GM12878 (cell line): Measurements from ENCODE around the gene ZNF805. TPM values are rescaled to one million over a fixed set of nuclear protein-coding genes. Genes with fewer than 3 reads are reported as not detected.
A peak's percentile ranks its signal among the peaks of the same experiment; 100 is the strongest.

Source experiments
- ATAC-seq: fragments of 200-7000 bp; cut with Tn5 transposase; 3 replicates; pipeline ENCODE4 v1.9.1; 2020; ENCODE audit warnings: mild to moderate bottlenecking, moderate library complexity
- BruUV-seq: library from RNA; stranded (reverse); fragments of 400-500 nt; replicated peaks from 2 replicates; lab custom pipeline; 2021; lab: Mats Ljungman, UMichigan
- CTCF ChIA-PET: fragments of 300-600 bp; sonication (Branson Sonifier 250); formaldehyde crosslinking; extraction: SDS; loops from one replicate; lab custom pipeline; 2021; ENCODE audit warnings: inconsistent platforms; lab: Yijun Ruan, JAX
- POLR2A ChIA-PET: fragments of 350-600 bp; formaldehyde crosslinking; extraction: SDS; loops from one replicate; lab custom pipeline; 2021; ENCODE audit warnings: inconsistent platforms; lab: Charles Lee
- RAD21 ChIA-PET: fragments of 300-600 bp; sonication (Branson Sonifier 250); formaldehyde crosslinking; loops from one replicate; lab custom pipeline; 2023; ENCODE audit warnings: antibody characterized with exemption; ENCODE audit not compliant: unreplicated experiment; lab: Charles Lee
- SMC1A ChIA-PET: fragments of 300-600 bp; sonication (Branson Sonifier 250); formaldehyde crosslinking; loops from one replicate; lab custom pipeline; 2023; ENCODE audit not compliant: unreplicated experiment, uncharacterized antibody; lab: Charles Lee
- DNase-seq: peaks from one replicate; pipeline ENCODE4 v3.0.0-alpha.2; 2011; ENCODE audit warnings: low read depth, low spot score
- FAIRE-seq: peaks from 3 replicates; lab custom pipeline; 2011; peaks lifted over from hg19 to GRCh38; lab: Jason Lieb, UNC
- H2AFZ ChIP-seq: 2 replicates; pipeline ENCODE4 v1.6.0; 2011; ENCODE audit warnings: low read depth, low read length, control low read depth; ENCODE audit not compliant: control insufficient read depth
- H3K27ac ChIP-seq: 2 replicates; pipeline ENCODE4 v1.5.1; 2011; ENCODE audit warnings: control low read depth; ENCODE audit not compliant: control insufficient read depth, insufficient read depth
- H3K27me3 ChIP-seq, 2 experiments: replicated peaks in 1 of 2; 2 replicates each; pipeline versions ENCODE4 v1.6.0 to v1.6.1; 2011; ENCODE audit warnings: low read length in 1 of 2; ENCODE audit not compliant: control insufficient read depth in 2 of 2, insufficient read depth in 2 of 2
- H3K36me3 ChIP-seq, 2 experiments: 2 replicates each; pipeline ENCODE4 v1.5.1; 2011; ENCODE audit warnings: low read length in 1 of 2; ENCODE audit not compliant: control insufficient read depth in 2 of 2, insufficient read depth in 2 of 2
- H3K4me1 ChIP-seq: 2 replicates; pipeline ENCODE4 v1.6.1; 2011; ENCODE audit warnings: mild to moderate bottlenecking, low read length, moderate library complexity, mixed read lengths; ENCODE audit not compliant: control insufficient read depth, insufficient read depth
- H3K4me2 ChIP-seq: 2 replicates; pipeline ENCODE4 v1.6.0; 2011; ENCODE audit warnings: control low read depth; ENCODE audit not compliant: control insufficient read depth, insufficient read depth
- H3K4me3 ChIP-seq: fragments of 200-600 bp; sonication (generic); 2 replicates; pipeline ENCODE4 v1.5.1; 2016
- H3K79me2 ChIP-seq: 2 replicates; pipeline ENCODE4 v1.6.0; 2011; ENCODE audit warnings: low read length; ENCODE audit not compliant: control insufficient read depth, insufficient read depth
- H3K9ac ChIP-seq: 2 replicates; pipeline ENCODE4 v1.8.0; 2011; ENCODE audit warnings: low read length, control low read depth, mixed read lengths; ENCODE audit not compliant: control insufficient read depth, insufficient read depth
- H3K9me3 ChIP-seq: replicated peaks from 3 replicates; pipeline ENCODE4 v1.5.1; 2011; ENCODE audit warnings: mild to moderate bottlenecking, low read length; ENCODE audit not compliant: control insufficient read depth, insufficient read depth
- H4K20me1 ChIP-seq: 2 replicates; pipeline ENCODE4 v1.6.0; 2011; ENCODE audit not compliant: control insufficient read depth, insufficient read depth
- BRCA1 ChIP-seq: IDR thresholded peaks from 2 replicates; pipeline ENCODE4 v1.6.1; 2011; ENCODE audit warnings: low read depth, low read length, improper control_type of control experiment
- SPI1 ChIP-seq: IDR thresholded peaks from 2 replicates; pipeline ENCODE4 v1.6.1; 2011; ENCODE audit warnings: low read depth, mild to moderate bottlenecking, low read length, moderate library complexity, borderline replicate concordance; ENCODE audit not compliant: insufficient read depth
- SUPT20H ChIP-seq: IDR thresholded peaks from 2 replicates; pipeline ENCODE4 v1.6.1; 2011; ENCODE audit warnings: low read depth, mild to moderate bottlenecking, low read length, moderate library complexity, borderline replicate concordance; ENCODE audit not compliant: control insufficient read depth
- WGBS: methylation state at CpG from one replicate; pipeline ENCODE4 v1.1.6; 2016; ENCODE audit warnings: low lambda C conversion rate; ENCODE audit not compliant: insufficient replicate concordance, insufficient coverage; ENCODE audit errors: missing lambda C conversion rate; 5-methylcytosine and 5-hydroxymethylcytosine counted together
- in situ Hi-C: fragments of 300-500 bp; cut with MboI; formaldehyde crosslinking; loops from 9 replicates; pipeline ENCODE4 v1.14.3; 2018; ENCODE audit warnings: mixed read lengths
- intact Hi-C: fragments of 100-400 bp; cut with micrococcal nuclease; formaldehyde crosslinking; loops from one replicate; pipeline ENCODE4 v1.14.2; 2022; ENCODE audit not compliant: unreplicated experiment
- polyA plus RNA-seq, 11 experiments: library from polyadenylated mRNA; depleted of rRNA in 4 of 11; unstranded in 6 of 11; stranded (reverse) in 5 of 11; fragments of >200 nt; fragmentation: Nextera tagmentation in 4 of 11; fragmentation: Illumina TruSeq in 1 of 11; extraction: Ambion mirVana in 4 of 11; extraction: Trizol in 1 of 11; gene quantifications; 1 replicate in 1 of 11; 2 replicates in 10 of 11; pipeline versions ENCODE4 v1.2.1 to v1.2.3, GENCODE V29; 2011 to 2016; ENCODE audit warnings: inconsistent platforms in 2 of 11, missing spikeins in 2 of 11, low read depth in 1 of 11
- total RNA-seq, 4 experiments: library from RNA; depleted of rRNA in 3 of 4; stranded (reverse); fragments of >200 nt in 3 of 4; fragmentation: Illumina TruSeq in 1 of 4; extraction: Trizol in 1 of 4; gene quantifications; 2 replicates each; pipeline versions ENCODE4 v1.2.1 to v1.2.3, GENCODE V29; 2013 to 2021
- TF ChIP-seq, protein P1 (sequence below): fragments of 450-650 bp; IDR thresholded peaks from 2 replicates; pipeline ENCODE4 v1.6.1; 2017; ENCODE audit warnings: mild to moderate bottlenecking

Gene ZNF805
- total and polyA plus RNA-seq, 10 of the 15 experiments (the other 5 are each of a cell fraction or from before 2014, with no cell fraction given) = 0.31 to 8.9 (median 2.3) TPM

DNA sequence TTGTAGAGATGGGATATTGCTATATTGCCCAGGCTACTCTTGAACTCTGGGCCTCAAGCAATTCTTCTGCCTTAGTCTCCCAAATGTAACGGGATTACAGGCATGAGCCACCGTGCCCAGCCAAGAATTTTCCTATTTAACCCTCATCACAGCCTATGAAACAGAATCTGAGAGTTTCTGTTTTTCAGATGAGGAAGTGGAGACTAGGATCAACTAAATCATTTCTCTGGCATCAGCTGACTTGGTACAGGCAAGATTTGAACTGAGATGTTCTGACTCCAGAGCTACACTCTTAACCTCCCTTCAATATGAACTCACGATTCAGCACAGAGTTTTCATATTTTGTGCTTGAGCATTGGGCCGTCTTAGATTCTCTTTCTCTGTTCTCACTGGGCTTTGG is 47.9 kb downstream of the ZNF805 start:
- 85% methylated on average over 4 of the region's 4 CpGs for WGBS
- ChIA-PET POLR2A (interaction anchor here (1.7 kb wide), 1 partner anchor 11 kb away, joined by 4 read pairs; no protein-coding TSS in a partner anchor), RAD21 (no interaction called here), CTCF (interaction anchor here (0.9 to 1.3 kb wide), 2 partner anchors 10 to 14 kb away, joined by 3 read pairs; no protein-coding TSS in a partner anchor), SMC1A (no interaction called here)
- Histone ChIP-seq H3K4me2 (no peak overlapping the region), H3K9ac (no peak overlapping the region), H3K27ac (no peak overlapping the region), H3K79me2 (peaks cover 50% of the 10 kb centered on the region), H3K36me3 (peaks cover 34 to 74% of the 10 kb centered on the region in 2 experiments), H3K27me3 (no peaks in the 10 kb centered on the region), H3K9me3 (peaks cover 28% of the 10 kb centered on the region), H3K4me3 (no peak overlapping the region), H3K4me1 (peaks cover 5% of the 10 kb centered on the region), H4K20me1 (peaks cover 4% of the 10 kb centered on the region; the same call in 1 of the 2 replicates), H2AFZ (no peak overlapping the region)
- ATAC-seq (no peak), DNase-seq (no peak), FAIRE-seq (no peak)
- intact Hi-C loops = no loop called here
- BruUV-seq = no TSS peak
- TF ChIP-seq SPI1 (peak; percentile 52; the same call in 1 of the 2 replicates), BRCA1 (no peak)
- in situ Hi-C loops = no loop called here

DNA sequence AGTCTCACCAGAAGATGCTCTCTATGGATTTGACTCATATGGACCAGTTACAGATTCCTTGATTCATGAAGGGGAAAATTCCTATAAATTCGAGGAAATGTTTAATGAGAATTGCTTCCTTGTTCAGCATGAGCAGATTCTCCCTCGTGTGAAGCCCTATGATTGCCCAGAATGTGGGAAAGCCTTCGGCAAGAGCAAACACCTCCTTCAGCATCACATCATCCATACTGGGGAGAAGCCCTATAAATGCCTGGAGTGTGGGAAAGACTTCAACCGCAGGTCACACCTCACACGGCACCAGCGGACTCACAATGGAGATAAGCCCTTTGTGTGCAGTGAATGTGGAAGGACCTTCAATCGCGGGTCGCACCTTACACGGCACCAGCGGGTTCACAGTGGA is 50.5 kb downstream of the ZNF805 start:
- TF ChIP-seq, protein P1, sequence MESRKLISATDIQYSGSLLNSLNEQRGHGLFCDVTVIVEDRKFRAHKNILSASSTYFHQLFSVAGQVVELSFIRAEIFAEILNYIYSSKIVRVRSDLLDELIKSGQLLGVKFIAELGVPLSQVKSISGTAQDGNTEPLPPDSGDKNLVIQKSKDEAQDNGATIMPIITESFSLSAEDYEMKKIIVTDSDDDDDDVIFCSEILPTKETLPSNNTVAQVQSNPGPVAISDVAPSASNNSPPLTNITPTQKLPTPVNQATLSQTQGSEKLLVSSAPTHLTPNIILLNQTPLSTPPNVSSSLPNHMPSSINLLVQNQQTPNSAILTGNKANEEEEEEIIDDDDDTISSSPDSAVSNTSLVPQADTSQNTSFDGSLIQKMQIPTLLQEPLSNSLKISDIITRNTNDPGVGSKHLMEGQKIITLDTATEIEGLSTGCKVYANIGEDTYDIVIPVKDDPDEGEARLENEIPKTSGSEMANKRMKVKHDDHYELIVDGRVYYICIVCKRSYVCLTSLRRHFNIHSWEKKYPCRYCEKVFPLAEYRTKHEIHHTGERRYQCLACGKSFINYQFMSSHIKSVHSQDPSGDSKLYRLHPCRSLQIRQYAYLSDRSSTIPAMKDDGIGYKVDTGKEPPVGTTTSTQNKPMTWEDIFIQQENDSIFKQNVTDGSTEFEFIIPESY = 0 out of 2 replicates have a peak, but pooled peaks have one; percentile 19
- no peak for TF ChIP-seq SUPT20H
- ATAC-seq = no peak
- Histone ChIP-seq H3K27me3 (no peaks in the 10 kb centered on the region), H4K20me1 (no peaks in the 10 kb centered on the region), H3K4me3 (no peak overlapping the region), H3K27ac (no peak overlapping the region), H3K4me1 (no peaks in the 10 kb centered on the region), H3K79me2 (peaks cover 35% of the 10 kb centered on the region), H3K9ac (no peak overlapping the region), H3K9me3 (peaks cover 37% of the 10 kb centered on the region), H2AFZ (no peak overlapping the region), H3K4me2 (no peak overlapping the region), H3K36me3 (peaks cover 29 to 64% of the 10 kb centered on the region in 2 experiments)
- SMC1A ChIA-PET = no interaction called here
- in situ Hi-C loops (no loop called here), intact Hi-C loops (no loop called here)
- FAIRE-seq = no peak
- RAD21 ChIA-PET = no interaction called here
- CTCF ChIA-PET = no interaction called here
- POLR2A ChIA-PET = no interaction called here
- no TSS peak for BruUV-seq
- no peak for DNase-seq
- WGBS = 94% methylated on average over 11 of the region's 11 CpGs
